NCI-H446 (cell line): ENCODE measurements around the gene PCDHA1.
"Not testable (repeated sequence)": the region's sequence is repeated elsewhere in the genome, so short reads cannot be mapped to it uniquely, and the experiment has no call there.

Experiments
- DNase-seq, 2 experiments: peaks; one replicate each; lab custom pipeline; 2025; lab: John Stamatoyannopoulos, UW

The PCDHA1 gene

GRCh38 chr5:140849831-140850634 is 64.1 kb downstream of the PCDHA1 start:
- not testable (repeated sequence) for DNase-seq

DNA sequence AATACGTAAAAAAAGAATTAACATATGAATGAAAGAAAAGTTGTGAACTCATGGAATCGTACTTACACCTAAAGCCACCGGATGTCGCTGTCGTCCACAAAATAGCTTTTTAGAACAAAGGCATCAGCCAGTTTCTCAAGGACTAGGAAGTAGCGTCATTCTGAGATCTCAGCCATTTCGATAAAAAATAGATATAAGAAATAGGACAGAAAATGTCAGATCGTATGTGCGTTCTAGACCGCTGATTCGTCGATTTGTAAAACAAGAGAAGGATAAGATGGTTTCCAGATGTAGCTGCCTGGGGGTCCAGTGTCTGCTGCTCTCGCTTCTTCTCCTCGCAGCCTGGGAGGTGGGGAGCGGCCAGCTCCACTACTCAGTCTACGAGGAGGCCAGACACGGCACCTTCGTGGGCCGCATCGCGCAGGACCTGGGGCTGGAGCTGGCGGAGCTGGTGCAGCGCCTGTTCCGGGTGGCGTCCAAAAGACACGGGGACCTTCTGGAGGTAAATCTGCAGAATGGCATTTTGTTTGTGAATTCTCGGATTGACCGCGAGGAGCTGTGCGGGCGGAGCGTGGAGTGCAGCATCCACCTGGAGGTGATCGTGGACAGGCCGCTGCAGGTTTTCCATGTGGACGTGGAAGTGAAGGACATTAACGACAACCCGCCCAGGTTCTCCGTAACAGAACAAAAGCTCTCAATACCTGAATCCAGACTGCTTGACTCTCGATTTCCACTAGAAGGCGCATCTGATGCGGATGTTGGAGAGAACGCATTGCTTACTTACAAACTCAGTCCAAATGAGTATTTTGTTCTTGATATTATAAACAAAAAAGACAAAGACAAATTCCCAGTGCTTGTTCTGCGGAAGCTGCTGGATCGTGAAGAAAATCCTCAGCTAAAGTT is 70.1 kb downstream of the PCDHA1 start, which contains the start of gene PCDHA10:
PCDHA10 (plus strand) TSS at position 126 of the 903 bp plus-strand sequence; CDS start at position 278, 152 bp downstream.
- DNase-seq, result no peak

- no peak for DNase-seq
Measured at GRCh38 chr5:140857177-140857986, 71.4 kb downstream of the PCDHA1 start.

DNA sequence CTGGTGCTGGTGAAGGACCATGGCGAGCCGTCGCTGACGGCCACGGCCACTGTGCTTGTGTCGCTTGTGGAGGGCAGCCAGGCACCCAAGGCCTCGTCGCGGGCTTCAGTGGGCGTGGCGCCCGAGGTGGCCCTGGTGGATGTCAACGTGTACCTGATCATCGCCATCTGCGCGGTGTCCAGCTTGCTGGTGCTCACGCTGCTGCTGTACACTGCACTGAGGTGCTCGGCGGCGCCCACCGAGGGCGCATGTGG is 72.0 kb downstream of the PCDHA1 start:
- DNase-seq, result no peak

- DNase-seq, result no peak
Measured at GRCh38 chr5:140862441-140863295, 76.7 kb downstream of the PCDHA1 start.

GRCh38 chr5:140868721-140869554 is 83.0 kb downstream of the PCDHA1 start, which contains the start of gene PCDHA11:
Gene PCDHA11 (plus strand): TSS chr5:140868957. CDS start chr5:140869104, 147 bp downstream.
- no peak for DNase-seq

GRCh38 chr5:140869555-140869886 is 83.6 kb downstream of the PCDHA1 start:
- no peak for DNase-seq

DNA sequence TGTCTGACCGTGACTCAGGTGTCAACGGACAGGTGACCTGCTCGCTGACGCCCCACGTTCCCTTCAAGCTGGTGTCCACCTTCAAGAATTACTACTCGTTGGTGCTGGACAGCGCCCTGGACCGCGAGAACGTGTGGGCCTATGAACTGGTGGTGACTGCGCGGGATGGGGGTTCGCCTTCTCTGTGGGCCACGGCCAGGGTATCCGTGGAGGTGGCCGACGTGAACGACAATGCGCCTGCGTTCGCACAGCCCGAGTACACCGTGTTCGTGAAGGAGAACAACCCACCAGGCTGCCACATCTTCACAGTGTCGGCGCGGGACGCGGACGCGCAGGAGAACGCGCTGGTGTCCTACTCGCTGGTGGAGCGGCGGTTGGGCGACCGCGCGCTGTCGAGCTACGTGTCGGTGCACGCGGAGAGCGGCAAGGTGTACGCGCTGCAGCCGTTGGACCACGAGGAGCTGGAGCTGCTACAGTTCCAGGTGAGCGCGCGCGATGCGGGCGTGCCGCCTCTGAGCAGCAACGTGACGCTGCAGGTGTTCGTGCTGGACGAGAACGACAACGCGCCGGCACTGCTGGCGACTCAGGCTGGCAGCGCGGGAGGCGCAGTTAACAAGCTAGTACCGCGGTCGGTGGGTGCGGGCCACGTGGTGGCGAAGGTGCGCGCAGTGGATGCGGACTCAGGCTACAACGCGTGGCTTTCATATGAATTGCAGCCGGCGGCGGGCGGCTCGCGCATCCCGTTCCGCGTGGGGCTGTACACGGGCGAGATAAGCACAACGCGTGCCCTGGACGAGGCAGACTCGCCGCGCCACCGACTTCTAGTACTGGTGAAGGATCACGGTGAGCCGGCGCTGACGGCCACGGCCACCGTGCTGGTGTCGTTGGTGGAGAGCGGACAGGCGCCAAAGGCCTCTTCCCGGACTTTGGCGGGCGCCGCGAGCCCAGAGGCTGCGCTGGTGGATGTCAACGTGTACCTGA is 84.6 kb downstream of the PCDHA1 start:
- DNase-seq, result no peak

GRCh38 chr5:140875085-140876065 is 89.4 kb downstream of the PCDHA1 start, which contains the start of gene PCDHA12:
Gene PCDHA12 (plus strand): TSS chr5:140875308. CDS start chr5:140875473, 165 bp downstream.
- no peak for DNase-seq

DNA sequence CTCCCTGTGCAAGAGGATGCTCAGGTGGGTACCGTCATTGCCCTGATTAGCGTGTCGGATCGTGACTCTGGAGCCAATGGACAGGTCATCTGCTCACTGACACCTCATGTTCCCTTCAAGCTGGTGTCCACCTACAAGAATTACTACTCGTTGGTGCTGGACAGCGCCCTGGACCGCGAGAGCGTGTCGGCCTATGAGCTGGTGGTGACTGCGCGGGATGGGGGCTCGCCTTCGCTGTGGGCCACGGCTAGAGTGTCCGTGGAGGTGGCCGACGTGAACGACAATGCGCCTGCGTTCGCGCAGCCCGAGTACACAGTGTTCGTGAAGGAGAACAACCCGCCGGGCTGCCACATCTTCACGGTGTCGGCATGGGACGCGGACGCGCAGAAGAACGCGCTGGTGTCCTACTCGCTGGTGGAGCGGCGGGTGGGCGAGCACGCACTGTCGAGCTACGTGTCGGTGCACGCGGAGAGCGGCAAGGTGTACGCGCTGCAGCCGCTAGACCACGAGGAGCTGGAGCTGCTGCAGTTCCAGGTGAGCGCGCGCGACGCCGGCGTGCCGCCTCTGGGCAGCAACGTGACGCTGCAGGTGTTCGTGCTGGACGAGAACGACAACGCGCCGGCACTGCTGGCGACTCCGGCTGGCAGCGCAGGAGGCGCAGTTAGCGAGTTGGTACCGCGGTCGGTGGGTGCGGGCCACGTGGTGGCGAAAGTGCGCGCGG is 90.8 kb downstream of the PCDHA1 start:
- DNase-seq, result not testable (repeated sequence)

DNA sequence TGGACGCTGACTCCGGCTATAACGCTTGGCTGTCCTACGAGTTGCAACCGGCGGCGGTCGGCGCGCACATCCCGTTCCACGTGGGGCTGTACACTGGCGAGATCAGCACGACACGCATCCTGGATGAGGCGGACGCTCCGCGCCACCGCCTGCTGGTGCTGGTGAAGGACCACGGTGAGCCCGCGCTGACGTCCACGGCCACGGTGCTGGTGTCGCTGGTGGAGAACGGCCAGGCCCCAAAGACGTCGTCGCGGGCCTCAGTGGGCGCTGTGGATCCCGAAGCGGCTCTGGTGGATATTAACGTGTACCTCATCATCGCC is 91.3 kb downstream of the PCDHA1 start:
- DNase-seq, result no peak

DNA sequence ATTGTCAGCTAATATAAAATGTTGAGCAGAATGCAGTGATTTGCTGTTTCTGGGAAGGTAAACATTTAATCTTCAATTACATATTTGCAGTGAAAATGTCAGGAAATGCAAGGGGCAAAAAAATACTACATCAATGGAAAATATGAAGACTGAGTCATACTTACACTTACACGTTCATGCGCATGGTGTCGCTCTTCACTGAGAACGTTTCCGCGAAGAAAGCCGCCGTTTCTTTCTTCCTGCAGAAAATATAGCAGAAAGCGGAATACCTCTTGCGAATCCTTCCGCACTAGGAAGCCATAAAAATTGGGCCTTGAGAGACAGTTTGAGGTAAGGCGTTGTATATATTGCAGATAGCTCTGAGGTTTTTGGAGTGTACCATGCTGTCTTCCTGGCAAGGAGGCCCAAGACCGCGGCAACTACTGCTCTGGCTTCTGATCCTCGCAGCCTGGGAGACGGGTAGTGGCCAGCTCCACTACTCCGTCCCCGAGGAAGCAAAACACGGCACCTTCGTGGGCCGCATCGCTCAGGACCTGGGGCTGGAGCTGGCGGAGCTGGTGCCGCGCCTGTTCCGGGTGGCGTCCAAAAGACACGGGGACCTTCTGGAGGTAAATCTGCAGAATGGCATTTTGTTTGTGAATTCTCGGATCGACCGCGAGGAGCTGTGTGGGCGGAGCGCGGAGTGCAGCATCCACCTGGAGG is 96.1 kb downstream of the PCDHA1 start, which contains the start of gene PCDHA13:
PCDHA13 (plus strand) TSS at position 236 of the 702 bp plus-strand sequence; CDS start at position 381, 145 bp downstream.
- DNase-seq, result no peak

DNA sequence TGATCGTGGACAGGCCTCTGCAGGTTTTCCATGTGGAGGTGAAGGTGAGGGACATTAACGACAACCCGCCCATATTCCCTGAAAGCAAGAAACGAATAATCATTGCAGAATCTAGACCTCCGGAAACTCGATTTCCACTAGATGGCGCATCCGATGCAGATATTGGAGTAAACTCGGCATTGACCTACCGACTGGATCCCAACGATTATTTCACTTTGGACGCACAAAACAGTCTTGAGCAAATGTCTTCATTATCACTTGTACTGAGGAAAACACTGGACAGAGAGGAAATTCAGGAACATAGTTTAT is 96.6 kb downstream of the PCDHA1 start:
- DNase-seq, result peak in 1 of 2 experiments; percentile 4

DNA sequence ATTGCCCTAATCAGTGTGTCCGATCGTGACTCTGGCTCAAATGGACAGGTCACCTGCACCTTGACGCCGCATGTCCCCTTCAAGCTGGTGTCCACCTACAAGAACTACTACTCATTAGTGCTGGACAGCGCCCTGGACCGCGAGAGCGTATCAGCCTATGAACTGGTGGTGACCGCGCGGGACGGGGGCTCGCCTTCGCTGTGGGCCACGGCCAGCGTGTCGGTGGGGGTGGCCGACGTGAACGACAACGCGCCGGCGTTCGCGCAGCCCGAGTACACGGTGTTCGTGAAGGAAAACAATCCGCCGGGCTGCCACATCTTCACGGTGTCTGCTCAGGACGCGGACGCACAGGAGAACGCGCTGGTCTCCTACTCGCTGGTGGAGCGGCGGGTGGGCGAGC is 97.4 kb downstream of the PCDHA1 start:
- no peak for DNase-seq

DNA sequence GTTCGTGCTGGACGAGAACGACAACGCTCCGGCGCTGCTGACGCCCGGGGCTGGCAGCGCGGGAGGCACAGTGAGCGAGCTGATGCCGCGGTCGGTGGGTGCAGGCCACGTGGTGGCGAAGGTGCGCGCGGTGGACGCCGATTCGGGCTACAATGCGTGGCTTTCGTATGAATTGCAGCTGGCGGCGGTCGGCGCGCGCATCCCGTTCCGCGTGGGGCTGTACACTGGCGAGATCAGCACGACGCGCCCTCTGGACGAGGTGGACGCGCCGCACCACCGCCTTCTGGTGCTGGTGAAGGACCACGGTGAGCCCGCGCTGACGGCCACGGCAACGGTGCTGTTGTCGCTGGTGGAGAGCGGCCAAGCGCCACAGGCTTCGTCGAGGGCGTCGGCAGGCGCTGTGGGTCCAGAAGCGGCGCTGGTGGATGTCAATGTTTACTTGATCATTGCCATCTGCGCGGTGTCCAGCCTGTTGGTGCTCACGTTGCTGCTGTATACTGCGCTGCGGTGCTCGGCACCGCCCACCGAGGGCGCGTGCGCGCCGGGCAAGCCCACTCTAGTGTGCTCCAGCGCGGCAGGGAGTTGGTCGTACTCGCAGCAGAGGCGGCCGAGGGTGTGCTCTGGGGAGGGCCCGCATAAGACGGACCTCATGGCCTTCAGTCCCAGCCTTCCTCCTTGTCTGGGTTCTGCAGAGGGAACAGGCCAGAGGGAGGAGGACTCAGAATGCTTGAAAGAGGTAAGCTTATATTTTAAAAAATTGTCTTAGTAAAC is 98.2 kb downstream of the PCDHA1 start:
- no peak for DNase-seq

- DNase-seq, result no peak
Measured at GRCh38 chr5:140916325-140916724, 130.4 kb downstream of the PCDHA1 start.
